Measurements from ENCODE around the gene UBA1.

Gene UBA1

GRCh38 chrX:47230136-47230868, 36.7 kb downstream of the UBA1 start:
- H3K36me3 ChIP-seq (ENCODE audit: insufficient read depth, low read length): peaks cover 34% of the 10 kb centered on the region; the same call in 1 of the 2 replicates
- H3K4me3 ChIP-seq: no peak overlapping the region
- no peak for DNase-seq (ENCODE audit: low read depth, low spot score)
- TF ChIP-seq EZH2 (IDR thresholded peaks at IDR 0.05) (no peak), FOXP2 (optimal IDR thresholded peaks at IDR 0.05; ENCODE audit: control extremely low read depth, extremely low read length, insufficient read depth) (no peak), POLR2AphosphoS5 (IDR thresholded peaks at IDR 0.05; ENCODE audit: borderline replicate concordance, low read depth, low read length) (no peak; the same call in 1 of the 2 replicates)
- H3K9me3 ChIP-seq (ENCODE audit: low read depth, low read length): no peaks in the 10 kb centered on the region
- no peak overlapping the region for H3K9ac ChIP-seq (ENCODE audit: insufficient read length)
- H3K27ac ChIP-seq: no peak overlapping the region

GRCh38 chrX:47231167-47231566, 37.5 kb downstream of the UBA1 start:
- Histone ChIP-seq H3K36me3 (ENCODE audit: insufficient read depth, low read length) (peaks cover 25% of the 10 kb centered on the region; the same call in 1 of the 2 replicates), H3K4me3 (no peak overlapping the region), H3K9me3 (ENCODE audit: low read depth, low read length) (no peaks in the 10 kb centered on the region), H3K9ac (ENCODE audit: insufficient read length) (no peak overlapping the region), H3K27ac (no peak overlapping the region)
- DNase-seq (ENCODE audit: low read depth, low spot score): no peak
- TF ChIP-seq FOXP2 (optimal IDR thresholded peaks at IDR 0.05; ENCODE audit: control extremely low read depth, extremely low read length, insufficient read depth): no peak
- TF ChIP-seq POLR2AphosphoS5 (IDR thresholded peaks at IDR 0.05; ENCODE audit: borderline replicate concordance, low read depth, low read length): no peak
- TF ChIP-seq EZH2 (IDR thresholded peaks at IDR 0.05): no peak

GRCh38 chrX:47232197-47232802, 38.7 kb downstream of the UBA1 start:
- peak overlapping the region; percentile 82 for H3K9ac ChIP-seq (ENCODE audit: insufficient read length)
- peak overlapping the region; percentile 92 for H3K27ac ChIP-seq
- no peak for DNase-seq (ENCODE audit: low read depth, low spot score)
- H3K36me3 ChIP-seq (ENCODE audit: insufficient read depth, low read length): peaks cover 14% of the 10 kb centered on the region; the same call in 1 of the 2 replicates
- TF ChIP-seq EZH2 (IDR thresholded peaks at IDR 0.05): no peak
- TF ChIP-seq FOXP2 (optimal IDR thresholded peaks at IDR 0.05; ENCODE audit: control extremely low read depth, extremely low read length, insufficient read depth): no peak
- no peak for TF ChIP-seq POLR2AphosphoS5 (IDR thresholded peaks at IDR 0.05; ENCODE audit: borderline replicate concordance, low read depth, low read length)
- H3K9me3 ChIP-seq (ENCODE audit: low read depth, low read length): no peaks in the 10 kb centered on the region
- H3K4me3 ChIP-seq: peak overlapping the region; percentile 87

GRCh38 chrX:47232803-47233332, 39.2 kb downstream of the UBA1 start, which contains the start of gene USP11:
TSS of gene USP11 (plus strand) at chrX:47233009. CDS start at chrX:47233044, 35 bp downstream.
- no peak for DNase-seq (ENCODE audit: low read depth, low spot score)

GRCh38 chrX:47233333-47234113, 39.9 kb downstream of the UBA1 start:
- Histone ChIP-seq H3K9ac (ENCODE audit: insufficient read length) (peak overlapping the region; percentile 98), H3K27ac (peak overlapping the region; percentile 92), H3K4me3 (peak overlapping the region; percentile 87), H3K9me3 (ENCODE audit: low read depth, low read length) (no peaks in the 10 kb centered on the region), H3K36me3 (ENCODE audit: insufficient read depth, low read length) (peaks cover 9% of the 10 kb centered on the region; the same call in 1 of the 2 replicates)
- DNase-seq (ENCODE audit: low read depth, low spot score): peak; percentile 80
- TF ChIP-seq EZH2 (IDR thresholded peaks at IDR 0.05): no peak
- 0 out of 2 replicates have a peak, but pooled peaks have one; percentile 19 for TF ChIP-seq POLR2AphosphoS5 (IDR thresholded peaks at IDR 0.05; ENCODE audit: borderline replicate concordance, low read depth, low read length)
- TF ChIP-seq FOXP2 (optimal IDR thresholded peaks at IDR 0.05; ENCODE audit: control extremely low read depth, extremely low read length, insufficient read depth): peak; percentile 14

More at GRCh38 chrX:47232803-47233332, 39.2 kb downstream of the UBA1 start, which contains the start of gene USP11:
- peak within 1 kb of the TSS; percentile 87 for H3K4me3 ChIP-seq
- H3K9ac ChIP-seq (ENCODE audit: insufficient read length): peak within 1 kb of the TSS; percentile 98
- peak within 1 kb of the TSS; percentile 92 for H3K27ac ChIP-seq
- TF ChIP-seq FOXP2 (optimal IDR thresholded peaks at IDR 0.05; ENCODE audit: control extremely low read depth, extremely low read length, insufficient read depth) (no peak), EZH2 (IDR thresholded peaks at IDR 0.05) (no peak), POLR2AphosphoS5 (IDR thresholded peaks at IDR 0.05; ENCODE audit: borderline replicate concordance, low read depth, low read length) (no peak; the same call in none of the 2 replicates)
- H3K9me3 ChIP-seq (ENCODE audit: low read depth, low read length): no peaks in the 10 kb centered on the region
- H3K36me3 ChIP-seq (ENCODE audit: insufficient read depth, low read length): peaks cover 13% of the 10 kb centered on the region; the same call in 1 of the 2 replicates

- peak overlapping the region; percentile 87 for H3K4me3 ChIP-seq
- peak overlapping the region; percentile 92; the same call in 1 of the 2 replicates for H3K27ac ChIP-seq
- no peaks in the 10 kb centered on the region for H3K9me3 ChIP-seq (ENCODE audit: low read depth, low read length)
- H3K9ac ChIP-seq (ENCODE audit: insufficient read length): peak overlapping the region; percentile 98
- TF ChIP-seq POLR2AphosphoS5 (IDR thresholded peaks at IDR 0.05; ENCODE audit: borderline replicate concordance, low read depth, low read length) (no peak), FOXP2 (optimal IDR thresholded peaks at IDR 0.05; ENCODE audit: control extremely low read depth, extremely low read length, insufficient read depth) (no peak), EZH2 (IDR thresholded peaks at IDR 0.05) (no peak)
- peaks cover 8% of the 10 kb centered on the region; the same call in 1 of the 2 replicates for H3K36me3 ChIP-seq (ENCODE audit: insufficient read depth, low read length)
- DNase-seq (ENCODE audit: low read depth, low spot score): no peak
Observed at GRCh38 chrX:47234583-47234982, 41.0 kb downstream of the UBA1 start.

- Histone ChIP-seq H3K27ac (peak overlapping the region; percentile 12), H3K4me3 (no peak overlapping the region), H3K9ac (ENCODE audit: insufficient read length) (no peak overlapping the region), H3K9me3 (ENCODE audit: low read depth, low read length) (no peaks in the 10 kb centered on the region), H3K36me3 (ENCODE audit: insufficient read depth, low read length) (peaks cover 19% of the 10 kb centered on the region; the same call in 1 of the 2 replicates)
- no peak for DNase-seq (ENCODE audit: low read depth, low spot score)
- TF ChIP-seq FOXP2 (optimal IDR thresholded peaks at IDR 0.05; ENCODE audit: control extremely low read depth, extremely low read length, insufficient read depth) (no peak), EZH2 (IDR thresholded peaks at IDR 0.05) (no peak), POLR2AphosphoS5 (IDR thresholded peaks at IDR 0.05; ENCODE audit: borderline replicate concordance, low read depth, low read length) (no peak)
Observed at GRCh38 chrX:47235691-47236103, 42.1 kb downstream of the UBA1 start.

All from SK-N-MC (cell line).